Kidney (tissue), 14 donors: Measurements from ENCODE around the gene PALD1. TPM values are rescaled to one million over a fixed set of nuclear protein-coding genes. Genes with fewer than 3 reads are reported as not detected.
A peak's percentile ranks its signal among the peaks of the same experiment; 100 is the strongest.

Experiments used
- DNase-seq, 5 donors: peaks; one replicate each; pipeline ENCODE4 v3.0.0-alpha.2; 2013 to 2020
- FAIRE-seq: peaks from 2 replicates; lab custom pipeline; 2012; peaks lifted over from hg19 to GRCh38; lab: Jason Lieb, UNC
- H3K27ac ChIP-seq, 2 donors: one replicate each; pipeline ENCODE4 v1.7.0; 2013; ENCODE audit warnings: low read depth in 2 of 2, low read length in 2 of 2, inconsistent platforms in 1 of 2
- H3K27me3 ChIP-seq: one replicate; pipeline ENCODE4 v1.7.1; 2013; ENCODE audit warnings: low read length, inconsistent platforms; ENCODE audit not compliant: control insufficient read depth, insufficient read depth
- H3K36me3 ChIP-seq, 3 donors: one replicate each; pipeline versions ENCODE4 v1.7.0 to v1.7.1; 2013; ENCODE audit warnings: low read length in 3 of 3, control low read depth in 1 of 3, inconsistent platforms in 1 of 3; ENCODE audit not compliant: insufficient read depth in 3 of 3, control insufficient read depth in 2 of 3
- H3K4me1 ChIP-seq, 3 donors: one replicate each; pipeline versions ENCODE4 v1.7.0 to v1.7.1; 2013; ENCODE audit warnings: low read length in 3 of 3, inconsistent platforms in 1 of 3, low read depth in 1 of 3; ENCODE audit not compliant: control insufficient read depth in 2 of 3, insufficient read depth in 2 of 3
- H3K4me3 ChIP-seq, 3 donors: one replicate each; pipeline versions ENCODE4 v1.7.0 to v1.8.1; 2013; ENCODE audit warnings: low read length in 3 of 3, control low read depth in 1 of 3, inconsistent platforms in 1 of 3
- H3K9ac ChIP-seq, 3 donors: one replicate each; pipeline versions ENCODE4 v1.7.0 to v1.7.1; 2013; ENCODE audit warnings: low read length in 3 of 3, control low read depth in 1 of 3, inconsistent platforms in 1 of 3
- H3K9me3 ChIP-seq, 3 donors: one replicate each; pipeline versions ENCODE4 v1.7.0 to v1.7.1; 2013; ENCODE audit warnings: low read length in 3 of 3, control low read depth in 1 of 3, inconsistent platforms in 1 of 3; ENCODE audit not compliant: control insufficient read depth in 2 of 3, insufficient read depth in 1 of 3
- CTCF ChIP-seq: IDR thresholded peaks from 3 replicates; pipeline ENCODE4 v1.5.1; 2012; ENCODE audit warnings: mild to moderate bottlenecking, moderate library complexity, borderline replicate concordance; ENCODE audit not compliant: insufficient read depth; ENCODE audit errors: extremely low read depth
- intact Hi-C: fragments of 100-400 bp; cut with DNase I; formaldehyde crosslinking; loops from one replicate; pipeline ENCODE4 v1.11.1; 2022
- polyA plus RNA-seq: library from polyadenylated mRNA; stranded (reverse); fragments of 350-450 nt; fragmentation: Illumina TruSeq; extraction: RNeasy Lipid Tissue Mini Kit (QIAGEN cat#74804); gene quantifications from one replicate; pipeline ENCODE4 v1.2.3, GENCODE V29; 2014; ENCODE audit warnings: low read depth, low replicate concordance; ENCODE audit not compliant: insufficient read depth
- total RNA-seq: library from RNA; stranded (reverse); fragmentation: NEBNext Ultra II Directional; extraction: Animal tissue kit (Norgen Biotek cat#: 25700); gene quantifications from one replicate; pipeline ENCODE4 v1.2.1, GENCODE V29; 2021
- donor health status: control.
- donor health status: control.
- donor health status: control.
- donor health status: control.
- donor health status: control.
- donor health status: DM: yes; HTN: yes; CAD: no.
- donor health status: Normal renal cell carcinoma (clear cell type).

Gene PALD1
- total and polyA plus RNA-seq, 2 donors from 2014 or later = 3.0 to 14.4 TPM

DNA sequence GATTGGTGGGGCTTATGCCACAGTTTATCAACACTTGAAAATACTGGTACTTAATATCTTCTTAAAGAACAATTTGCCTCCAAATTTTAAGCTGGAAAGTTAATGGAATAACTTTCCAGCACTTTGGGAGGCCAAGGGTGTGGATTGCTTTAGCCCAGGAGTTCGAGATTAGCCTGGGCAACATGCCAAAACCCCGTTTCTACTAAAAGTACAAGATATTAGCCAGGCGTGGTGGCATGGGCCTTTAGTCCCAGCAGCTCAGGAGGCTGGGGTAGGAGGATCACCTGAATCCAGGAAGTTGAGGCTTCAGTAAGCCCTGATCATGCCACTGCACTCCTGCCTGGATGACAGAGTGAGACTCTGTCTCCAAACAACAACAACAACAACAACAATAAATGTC, 68.0 kb downstream of the PALD1 start:
- TF ChIP-seq CTCF = no peak
- no peak overlapping the region for H3K9ac ChIP-seq
- FAIRE-seq (no peak), DNase-seq (peak in 1 of 5 donors; percentile 18)
- no peaks in the 10 kb centered on the region for H3K27me3 ChIP-seq
- no peak overlapping the region for H3K27ac ChIP-seq
- intact Hi-C loops = no loop called here
- H3K4me3 ChIP-seq = no peak overlapping the region
- H3K9me3 ChIP-seq = no peaks in the 10 kb centered on the region
- no peaks in the 10 kb centered on the region for H3K36me3 ChIP-seq
- no peaks in the 10 kb centered on the region for H3K4me1 ChIP-seq

- Histone ChIP-seq H3K9ac (no peak overlapping the region), H3K9me3 (no peaks in the 10 kb centered on the region), H3K4me1 (no peaks in the 10 kb centered on the region), H3K27me3 (no peaks in the 10 kb centered on the region), H3K36me3 (peaks cover 0 to 3% (median 0%) of the 10 kb centered on the region in 3 donors), H3K4me3 (no peak overlapping the region), H3K27ac (no peak overlapping the region)
- intact Hi-C loops = no loop called here
- no peak for DNase-seq
- no peak for FAIRE-seq
- no peak for TF ChIP-seq CTCF
These were observed 70.9 kb downstream of the PALD1 start for GRCh38 chr10:70549351-70549961.

GRCh38 chr10:70549962-70550458, 71.4 kb downstream of the PALD1 start:
- peak; percentile 81 for TF ChIP-seq CTCF
- no peak overlapping the region for H3K9ac ChIP-seq
- H3K9me3 ChIP-seq = no peaks in the 10 kb centered on the region
- H3K4me1 ChIP-seq = no peaks in the 10 kb centered on the region
- H3K4me3 ChIP-seq = no peak overlapping the region
- intact Hi-C loops = loop anchor here (5.0 kb wide), 1 partner anchor 212 kb away; no protein-coding TSS in a partner anchor
- H3K27ac ChIP-seq = no peak overlapping the region
- H3K36me3 ChIP-seq = peaks cover 0 to 3% (median 0%) of the 10 kb centered on the region in 3 donors
- no peak for FAIRE-seq
- peak in 4 of 5 donors; percentile 67 to 85 (median 76) for DNase-seq
- H3K27me3 ChIP-seq = no peaks in the 10 kb centered on the region
